IPS-18c (cell line): ENCODE data around the gene MBP.

Experiments
- H3K4me3 ChIP-seq: 2 replicates; pipeline ENCODE4 v1.7.0; 2013; ENCODE audit warnings: low read depth, mild to moderate bottlenecking, low read length, moderate library complexity; ENCODE audit not compliant: insufficient read depth
- H3K9me3 ChIP-seq: one replicate; pipeline ENCODE4 v1.6.1; 2013; ENCODE audit warnings: mild to moderate bottlenecking, low read length, moderate library complexity; ENCODE audit not compliant: control insufficient read depth, insufficient read depth

MBP gene

DNA sequence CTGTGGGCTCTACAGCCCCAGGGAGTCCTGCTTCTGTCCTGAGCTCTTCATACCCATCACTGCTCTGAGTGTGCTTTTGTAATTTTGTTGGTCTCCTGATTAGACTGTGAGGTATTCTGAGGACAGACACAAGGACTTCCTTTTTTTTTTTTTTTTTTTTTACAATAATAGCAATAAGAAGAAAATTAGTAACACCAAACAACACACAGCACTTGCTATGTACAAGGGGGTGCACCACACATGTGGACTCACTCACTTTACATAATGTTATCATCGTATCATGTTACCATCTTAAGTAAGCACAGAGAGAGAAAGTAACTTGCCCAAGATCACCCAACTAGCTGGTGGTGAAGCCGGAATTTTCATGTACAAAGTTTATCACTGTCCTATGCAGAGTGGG, 34.6 kb downstream of the MBP start:
- Histone ChIP-seq H3K9me3 (no peaks in the 10 kb centered on the region), H3K4me3 (no peak overlapping the region)

- Histone ChIP-seq H3K4me3 (no peak overlapping the region), H3K9me3 (no peaks in the 10 kb centered on the region)
Measured at GRCh38 chr18:77096936-77097886, 35.4 kb downstream of the MBP start.

GRCh38 chr18:77095391-77096371, 36.9 kb downstream of the MBP start:
- Histone ChIP-seq H3K4me3 (no peak overlapping the region), H3K9me3 (no peaks in the 10 kb centered on the region)

GRCh38 chr18:77093586-77093985, 39.0 kb downstream of the MBP start:
- Histone ChIP-seq H3K4me3 (no peak overlapping the region), H3K9me3 (no peaks in the 10 kb centered on the region)

GRCh38 chr18:77093067-77093430, 39.5 kb downstream of the MBP start:
- no peak overlapping the region for H3K4me3 ChIP-seq
- H3K9me3 ChIP-seq = no peaks in the 10 kb centered on the region

GRCh38 chr18:77092104-77093066, 40.2 kb downstream of the MBP start:
- H3K4me3 ChIP-seq = no peak overlapping the region
- no peaks in the 10 kb centered on the region for H3K9me3 ChIP-seq

DNA sequence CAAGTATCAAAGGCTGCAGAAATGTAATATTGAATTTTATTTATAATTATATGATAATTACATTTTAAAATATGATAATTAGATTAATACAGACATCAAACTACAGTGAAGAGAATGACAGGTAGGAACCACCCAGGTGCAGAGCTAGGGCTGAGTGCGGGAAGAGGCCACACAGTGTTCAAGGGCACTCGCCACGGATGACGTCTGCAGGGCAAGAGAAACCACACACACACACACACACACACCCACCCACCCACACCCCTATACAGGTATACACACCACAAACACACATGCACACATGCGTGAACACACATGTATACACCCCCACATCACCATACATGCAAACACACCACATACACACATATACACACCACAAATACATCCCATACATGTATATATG, 41.2 kb downstream of the MBP start:
- no peaks in the 10 kb centered on the region for H3K9me3 ChIP-seq
- H3K4me3 ChIP-seq = no peak overlapping the region

- Histone ChIP-seq H3K4me3 (no peak overlapping the region), H3K9me3 (no peaks in the 10 kb centered on the region)
Measured at GRCh38 chr18:77090546-77091174, 41.9 kb downstream of the MBP start.

DNA sequence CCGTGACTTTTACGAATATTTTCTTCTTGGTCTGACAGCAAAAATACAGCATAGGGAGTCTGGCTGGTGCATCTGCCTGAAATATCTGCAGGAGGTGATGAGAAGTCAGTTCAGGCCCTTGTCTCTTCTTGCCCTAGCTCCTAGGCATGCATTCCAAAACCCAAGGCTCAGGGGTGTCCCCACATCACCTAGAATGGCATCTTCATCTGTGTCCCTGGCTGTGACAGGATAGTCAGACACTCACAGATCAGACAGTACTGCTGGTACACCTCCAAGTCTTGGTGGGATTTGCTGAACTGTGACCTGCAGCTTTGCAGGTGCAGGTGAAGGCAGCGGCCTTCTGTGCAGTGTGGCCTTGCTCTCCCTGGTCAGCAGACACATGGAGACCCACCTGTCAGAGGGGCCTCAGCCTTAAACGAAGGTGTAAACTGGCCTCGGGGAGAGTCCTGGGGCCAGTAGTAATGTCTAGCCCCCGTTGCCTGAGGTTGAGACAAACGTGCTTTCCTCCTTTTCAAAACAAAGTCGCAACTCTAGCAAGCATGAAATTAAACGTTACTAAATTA, 42.8 kb downstream of the MBP start:
- Histone ChIP-seq H3K4me3 (no peak overlapping the region), H3K9me3 (no peaks in the 10 kb centered on the region)

GRCh38 chr18:77088963-77089722, 43.4 kb downstream of the MBP start:
- no peak overlapping the region; the same call in 1 of the 2 replicates for H3K4me3 ChIP-seq
- no peaks in the 10 kb centered on the region for H3K9me3 ChIP-seq

GRCh38 chr18:77087393-77088141, 45.0 kb downstream of the MBP start:
- Histone ChIP-seq H3K4me3 (peak overlapping the region; percentile 51), H3K9me3 (no peaks in the 10 kb centered on the region)

DNA sequence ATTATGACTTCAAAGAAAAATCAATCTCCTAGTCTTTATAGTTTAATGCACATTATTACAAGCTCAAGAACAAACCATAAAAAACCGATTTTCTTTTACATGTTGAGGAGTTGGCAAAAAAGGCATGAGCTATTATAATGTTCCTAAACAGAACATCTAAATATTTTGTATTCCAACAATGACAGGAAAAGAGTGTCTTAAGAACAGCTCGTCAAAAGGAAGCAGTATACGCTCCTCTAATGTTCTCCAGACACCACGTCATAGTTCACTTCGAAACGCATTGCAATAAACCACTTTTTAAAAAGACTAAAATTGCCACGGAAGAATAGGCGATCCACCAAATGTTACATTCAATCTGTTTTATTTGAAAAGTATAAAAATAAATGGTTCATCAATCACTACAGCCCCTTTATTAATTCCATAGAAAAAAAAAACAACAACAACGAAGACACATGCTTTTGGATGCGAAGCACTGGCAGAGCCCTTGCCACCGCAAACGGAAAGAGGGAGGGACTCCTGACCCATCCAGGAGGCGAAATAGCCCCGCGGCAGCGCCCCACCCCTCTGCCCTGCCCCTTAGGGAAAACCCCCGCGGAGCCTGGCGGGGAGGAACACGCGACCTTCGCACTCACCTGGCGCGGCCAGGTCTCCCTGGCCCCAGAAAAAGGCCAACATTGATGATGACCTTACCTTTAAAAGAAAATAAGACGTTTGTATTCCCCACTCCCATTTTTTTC, 45.8 kb downstream of the MBP start:
- no peaks in the 10 kb centered on the region for H3K9me3 ChIP-seq
- H3K4me3 ChIP-seq = peak overlapping the region; percentile 51

DNA sequence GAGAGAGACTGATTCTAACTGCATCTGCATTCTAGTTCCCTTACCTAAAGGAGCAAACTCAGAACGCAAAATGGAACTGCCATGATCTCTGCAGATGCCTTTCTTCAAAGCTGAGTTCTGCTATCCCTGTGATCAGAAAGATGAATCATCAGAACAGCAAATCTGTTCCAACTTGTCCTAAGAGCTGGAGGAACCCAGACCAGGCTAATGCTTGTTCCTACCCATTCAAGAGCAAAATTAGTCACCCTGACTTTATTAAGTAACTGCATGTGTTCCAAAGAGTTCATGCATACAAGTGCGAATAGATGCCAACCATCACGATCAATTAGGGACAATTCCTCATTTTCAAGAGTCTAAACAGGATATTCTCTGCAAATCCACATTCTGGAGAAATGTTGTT, 46.5 kb downstream of the MBP start:
- Histone ChIP-seq H3K4me3 (no peak overlapping the region), H3K9me3 (no peaks in the 10 kb centered on the region)

DNA sequence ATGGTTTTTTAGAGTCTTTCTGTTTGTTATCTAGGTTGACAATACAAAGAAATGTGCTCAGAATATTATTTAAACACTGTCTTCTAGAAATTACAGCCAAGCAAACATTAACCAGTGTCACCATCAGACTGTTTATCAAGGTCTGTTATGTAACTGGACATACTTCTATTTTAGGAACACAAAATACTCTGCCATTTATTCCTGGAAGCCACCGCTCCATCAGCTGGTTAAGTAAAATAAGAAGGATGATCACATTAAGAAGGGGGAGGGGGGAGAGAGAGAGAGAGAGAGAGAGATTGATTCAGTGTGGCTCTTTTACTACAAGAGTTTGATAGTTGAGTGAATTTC, 47.9 kb downstream of the MBP start:
- H3K9me3 ChIP-seq = no peaks in the 10 kb centered on the region
- H3K4me3 ChIP-seq = no peak overlapping the region
